ENCODE data around the gene ALLC.

Gene ALLC

GRCh38 chr2:3637311-3637675 lies 20.7 kb upstream of the ALLC start:
- TF ChIP-seq, protein P1, sequence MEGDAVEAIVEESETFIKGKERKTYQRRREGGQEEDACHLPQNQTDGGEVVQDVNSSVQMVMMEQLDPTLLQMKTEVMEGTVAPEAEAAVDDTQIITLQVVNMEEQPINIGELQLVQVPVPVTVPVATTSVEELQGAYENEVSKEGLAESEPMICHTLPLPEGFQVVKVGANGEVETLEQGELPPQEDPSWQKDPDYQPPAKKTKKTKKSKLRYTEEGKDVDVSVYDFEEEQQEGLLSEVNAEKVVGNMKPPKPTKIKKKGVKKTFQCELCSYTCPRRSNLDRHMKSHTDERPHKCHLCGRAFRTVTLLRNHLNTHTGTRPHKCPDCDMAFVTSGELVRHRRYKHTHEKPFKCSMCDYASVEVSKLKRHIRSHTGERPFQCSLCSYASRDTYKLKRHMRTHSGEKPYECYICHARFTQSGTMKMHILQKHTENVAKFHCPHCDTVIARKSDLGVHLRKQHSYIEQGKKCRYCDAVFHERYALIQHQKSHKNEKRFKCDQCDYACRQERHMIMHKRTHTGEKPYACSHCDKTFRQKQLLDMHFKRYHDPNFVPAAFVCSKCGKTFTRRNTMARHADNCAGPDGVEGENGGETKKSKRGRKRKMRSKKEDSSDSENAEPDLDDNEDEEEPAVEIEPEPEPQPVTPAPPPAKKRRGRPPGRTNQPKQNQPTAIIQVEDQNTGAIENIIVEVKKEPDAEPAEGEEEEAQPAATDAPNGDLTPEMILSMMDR (IDR thresholded peaks at IDR 0.05; ENCODE audit: insufficient read depth, low read length, poor library complexity, severe bottlenecking): no peak
- no peak for DNase-seq (ENCODE audit: extremely low read depth, insufficient read length)
- Histone ChIP-seq H3K4me3 (replicated peaks; ENCODE audit: low read depth, low read length) (no peak overlapping the region), H3K36me3 (ENCODE audit: control insufficient read depth, insufficient read depth, low read length) (no peaks in the 10 kb centered on the region), H3K27me3 (replicated peaks; ENCODE audit: control insufficient read depth, insufficient read depth, low read length) (no peaks in the 10 kb centered on the region)

DNA sequence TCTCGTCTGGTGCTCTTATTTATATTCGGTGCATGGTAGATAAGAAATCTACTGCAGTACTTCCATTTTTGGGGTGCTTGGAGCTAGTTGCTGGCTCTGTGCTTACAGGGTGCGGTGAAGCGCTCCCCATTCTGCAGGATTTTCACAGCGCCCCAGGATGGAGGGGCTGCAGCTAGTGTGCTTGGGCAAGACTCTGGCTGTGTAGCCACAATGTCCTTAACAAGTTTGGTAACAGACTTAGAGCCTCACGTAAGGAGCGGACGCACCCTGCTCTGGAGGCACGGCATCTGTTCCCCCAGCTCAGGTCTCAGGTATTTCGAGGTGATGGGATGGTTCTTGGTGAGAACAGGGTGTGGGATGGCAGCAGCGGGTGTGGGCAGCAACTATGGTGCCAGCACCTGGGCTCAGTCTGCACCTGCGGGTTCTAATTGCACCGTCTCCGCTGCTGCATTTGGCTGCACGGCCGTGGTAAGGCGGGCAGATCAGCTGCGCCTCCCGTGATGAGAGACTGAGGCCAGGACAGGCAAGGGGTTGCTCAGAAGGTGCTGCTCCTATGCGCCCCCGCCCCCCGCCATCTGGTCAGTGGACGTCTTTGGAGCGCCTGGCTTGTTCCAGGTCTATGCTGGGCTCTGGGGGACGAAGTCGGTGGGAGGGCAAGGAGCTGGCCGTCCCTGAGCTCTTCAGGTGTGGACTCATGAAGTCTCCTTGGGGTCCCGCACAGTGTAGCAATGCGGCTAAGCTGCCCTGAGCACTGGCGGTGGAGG lies 20.1 kb upstream of the ALLC start:
- TF ChIP-seq, protein P1 (IDR thresholded peaks at IDR 0.05; ENCODE audit: insufficient read depth, low read length, poor library complexity, severe bottlenecking): no peak
- H3K36me3 ChIP-seq (ENCODE audit: control insufficient read depth, insufficient read depth, low read length): no peaks in the 10 kb centered on the region
- H3K4me3 ChIP-seq (replicated peaks; ENCODE audit: low read depth, low read length): no peak overlapping the region
- no peak for DNase-seq (ENCODE audit: extremely low read depth, insufficient read length)
- no peaks in the 10 kb centered on the region for H3K27me3 ChIP-seq (replicated peaks; ENCODE audit: control insufficient read depth, insufficient read depth, low read length)

- Histone ChIP-seq H3K4me3 (replicated peaks; ENCODE audit: low read depth, low read length) (no peak overlapping the region), H3K27me3 (replicated peaks; ENCODE audit: control insufficient read depth, insufficient read depth, low read length) (no peaks in the 10 kb centered on the region), H3K36me3 (ENCODE audit: control insufficient read depth, insufficient read depth, low read length) (no peaks in the 10 kb centered on the region)
- TF ChIP-seq, protein P1 (IDR thresholded peaks at IDR 0.05; ENCODE audit: insufficient read depth, low read length, poor library complexity, severe bottlenecking): no peak
- DNase-seq (ENCODE audit: extremely low read depth, insufficient read length): no peak
These were observed 19.6 kb upstream of the ALLC start for GRCh38 chr2:3638456-3638810.

GRCh38 chr2:3639015-3639630 lies 18.9 kb upstream of the ALLC start:
- TF ChIP-seq, protein P1 (IDR thresholded peaks at IDR 0.05; ENCODE audit: insufficient read depth, low read length, poor library complexity, severe bottlenecking): no peak
- no peak overlapping the region for H3K4me3 ChIP-seq (replicated peaks; ENCODE audit: low read depth, low read length)
- no peak for DNase-seq (ENCODE audit: extremely low read depth, insufficient read length)

DNA sequence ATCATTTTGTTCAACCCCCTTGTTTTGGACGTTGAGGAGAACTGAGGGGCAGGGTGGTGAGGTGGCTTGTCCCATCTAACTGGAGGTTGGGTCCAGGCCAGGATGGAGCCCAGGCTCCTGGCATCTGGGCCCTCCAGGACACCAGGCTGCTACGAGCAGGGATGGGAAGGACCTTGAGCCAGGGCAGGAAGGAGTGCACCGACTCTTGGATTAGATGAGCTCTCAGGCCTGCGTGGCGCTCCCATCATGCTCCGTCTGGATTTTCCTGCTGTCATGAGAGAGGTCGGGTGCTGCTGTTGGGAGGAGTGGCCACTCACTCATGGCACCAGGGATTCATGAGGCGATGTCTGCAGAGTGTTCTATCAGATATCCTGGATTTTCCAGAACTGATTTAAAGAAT lies 18.3 kb upstream of the ALLC start:
- no peak overlapping the region for H3K4me3 ChIP-seq (replicated peaks; ENCODE audit: low read depth, low read length)
- DNase-seq (ENCODE audit: extremely low read depth, insufficient read length): no peak
- TF ChIP-seq, protein P1 (IDR thresholded peaks at IDR 0.05; ENCODE audit: insufficient read depth, low read length, poor library complexity, severe bottlenecking): no peak
- no peaks in the 10 kb centered on the region for H3K27me3 ChIP-seq (replicated peaks; ENCODE audit: control insufficient read depth, insufficient read depth, low read length)
- H3K36me3 ChIP-seq (ENCODE audit: control insufficient read depth, insufficient read depth, low read length): no peaks in the 10 kb centered on the region

More at GRCh38 chr2:3639015-3639630, 18.9 kb upstream of the ALLC start:
- Histone ChIP-seq H3K27me3 (replicated peaks; ENCODE audit: control insufficient read depth, insufficient read depth, low read length) (no peaks in the 10 kb centered on the region), H3K36me3 (ENCODE audit: control insufficient read depth, insufficient read depth, low read length) (no peaks in the 10 kb centered on the region)
